Measurements from ENCODE around the gene N4BP3.
A peak's percentile ranks its signal among the peaks of the same experiment; 100 is the strongest.

N4BP3 gene

GRCh38 chr5:178160176-178160575, 46.8 kb downstream of the N4BP3 start:
- peaks cover 4% of the 10 kb centered on the region; the same call in 1 of the 2 replicates for H3F3A ChIP-seq (ENCODE audit: insufficient read depth)
- TF ChIP-seq EZH2phosphoT487 (conservative IDR thresholded peaks at IDR 0.05; ENCODE audit: low read length) (no peak), CTCF (IDR thresholded peaks at IDR 0.05; ENCODE audit: insufficient read depth, low read length, poor library complexity, severe bottlenecking) (no peak)
- H3K27me3 ChIP-seq (ENCODE audit: low read length): no peaks in the 10 kb centered on the region
- no peaks in the 10 kb centered on the region for H3K36me3 ChIP-seq (ENCODE audit: low read length)
- H3K79me2 ChIP-seq (ENCODE audit: insufficient read depth, low read length): no peaks in the 10 kb centered on the region
- H2AFZ ChIP-seq (ENCODE audit: low read depth, low read length, severe bottlenecking): no peak overlapping the region
- H3K9me3 ChIP-seq (ENCODE audit: insufficient read depth, low read length): no peaks in the 10 kb centered on the region
- no peak overlapping the region for H3K4me3 ChIP-seq (ENCODE audit: insufficient read depth, low read length, poor library complexity, severe bottlenecking)
- H3K4me2 ChIP-seq (ENCODE audit: low read depth, low read length, poor library complexity, severe bottlenecking): no peak overlapping the region
- no peak overlapping the region for H3K9ac ChIP-seq (ENCODE audit: low read length)
- H4K20me1 ChIP-seq (ENCODE audit: low read depth, low read length): no peaks in the 10 kb centered on the region
- H3K9me2 ChIP-seq (replicated peaks; ENCODE audit: insufficient read depth, low read length): no peaks in the 10 kb centered on the region
- no peak overlapping the region for H3K27ac ChIP-seq (ENCODE audit: low read depth, low read length)

- H3K9me3 ChIP-seq (ENCODE audit: insufficient read depth, low read length): no peaks in the 10 kb centered on the region
- no peak overlapping the region for H3K27ac ChIP-seq (ENCODE audit: low read depth, low read length)
- H4K20me1 ChIP-seq (ENCODE audit: low read depth, low read length): no peaks in the 10 kb centered on the region
- TF ChIP-seq EZH2phosphoT487 (conservative IDR thresholded peaks at IDR 0.05; ENCODE audit: low read length) (no peak), CTCF (IDR thresholded peaks at IDR 0.05; ENCODE audit: insufficient read depth, low read length, poor library complexity, severe bottlenecking) (no peak)
- no peak overlapping the region for H3K9ac ChIP-seq (ENCODE audit: low read length)
- no peaks in the 10 kb centered on the region for H3F3A ChIP-seq (ENCODE audit: insufficient read depth)
- H3K4me3 ChIP-seq (ENCODE audit: insufficient read depth, low read length, poor library complexity, severe bottlenecking): no peak overlapping the region
- no peaks in the 10 kb centered on the region for H3K27me3 ChIP-seq (ENCODE audit: low read length)
- no peaks in the 10 kb centered on the region for H3K79me2 ChIP-seq (ENCODE audit: insufficient read depth, low read length)
- H3K4me2 ChIP-seq (ENCODE audit: low read depth, low read length, poor library complexity, severe bottlenecking): no peak overlapping the region
- no peaks in the 10 kb centered on the region for H3K36me3 ChIP-seq (ENCODE audit: low read length)
- no peak overlapping the region for H2AFZ ChIP-seq (ENCODE audit: low read depth, low read length, severe bottlenecking)
- no peaks in the 10 kb centered on the region for H3K9me2 ChIP-seq (replicated peaks; ENCODE audit: insufficient read depth, low read length)
Observed at GRCh38 chr5:178162481-178162880, 49.1 kb downstream of the N4BP3 start.

- Histone ChIP-seq H3K79me2 (ENCODE audit: insufficient read depth, low read length) (no peaks in the 10 kb centered on the region), H4K20me1 (ENCODE audit: low read depth, low read length) (no peaks in the 10 kb centered on the region), H2AFZ (ENCODE audit: low read depth, low read length, severe bottlenecking) (peak overlapping the region; percentile 27), H3K4me3 (ENCODE audit: insufficient read depth, low read length, poor library complexity, severe bottlenecking) (no peak overlapping the region), H3K36me3 (ENCODE audit: low read length) (no peaks in the 10 kb centered on the region), H3K9me3 (ENCODE audit: insufficient read depth, low read length) (no peaks in the 10 kb centered on the region), H3K4me2 (ENCODE audit: low read depth, low read length, poor library complexity, severe bottlenecking) (peak overlapping the region; percentile 28), H3K27ac (ENCODE audit: low read depth, low read length) (no peak overlapping the region), H3K27me3 (ENCODE audit: low read length) (no peaks in the 10 kb centered on the region), H3F3A (ENCODE audit: insufficient read depth) (no peaks in the 10 kb centered on the region), H3K9ac (ENCODE audit: low read length) (no peak overlapping the region; the same call in 1 of the 2 replicates), H3K9me2 (replicated peaks; ENCODE audit: insufficient read depth, low read length) (no peaks in the 10 kb centered on the region)
- TF ChIP-seq CTCF (IDR thresholded peaks at IDR 0.05; ENCODE audit: insufficient read depth, low read length, poor library complexity, severe bottlenecking) (peak; percentile 94), EZH2phosphoT487 (conservative IDR thresholded peaks at IDR 0.05; ENCODE audit: low read length) (no peak)
Observed at GRCh38 chr5:178163772-178164735, 50.7 kb downstream of the N4BP3 start.

Measured in SU-DHL-6 (cell line).